Activated CD8-positive, alpha-beta T cell treated with anti-CD3 and anti-CD28 coated beads, Interleukin-2, amount 10 ng/mL, durations not matched to agents 7 days and 5 days (primary cell): ENCODE results near the gene CSRP3. TPM values are rescaled to one million over a fixed set of nuclear protein-coding genes. Genes with fewer than 3 reads are reported as not detected.
"Not testable (repeated sequence)": the region's sequence is repeated elsewhere in the genome, so short reads cannot be mapped to it uniquely, and the experiment has no call there.

Experiments
- ATAC-seq: fragments of 150-1000 bp; cut with Tn5 transposase; one replicate; pipeline ENCODE4 v1.10.0; 2021; ENCODE audit warnings: moderate library complexity
- CTCF ChIA-PET: fragments of 350-600 bp; sonication (Branson Sonifier 250); formaldehyde crosslinking; loops from one replicate; lab custom pipeline; 2021; ENCODE audit warnings: antibody characterized with exemption; lab: Charles Lee
- POLR2A ChIA-PET: fragments of 350-600 bp; sonication (Branson Sonifier 250); formaldehyde crosslinking; loops from one replicate; lab custom pipeline; 2021; ENCODE audit warnings: antibody characterized with exemption; lab: Charles Lee
- DNase-seq: peaks from one replicate; pipeline ENCODE4 v3.0.0-alpha.2; 2020
- H3K27ac Mint-ChIP-seq: one replicate; pipeline ENCODE4 v1.8.0; 2021; ENCODE audit warnings: mild to moderate bottlenecking, mixed read lengths
- H3K27me3 Mint-ChIP-seq: one replicate; pipeline ENCODE4 v1.8.0; 2021; ENCODE audit warnings: low read depth, mixed read lengths
- H3K36me3 Mint-ChIP-seq: one replicate; pipeline ENCODE4 v1.8.0; 2021; ENCODE audit warnings: low read depth, mixed read lengths
- H3K4me1 Mint-ChIP-seq: one replicate; pipeline ENCODE4 v1.8.0; 2021; ENCODE audit warnings: low read depth, mixed read lengths
- H3K4me3 Mint-ChIP-seq: one replicate; pipeline ENCODE4 v1.8.0; 2021; ENCODE audit warnings: mild to moderate bottlenecking, mixed read lengths
- H3K9me3 Mint-ChIP-seq: one replicate; pipeline ENCODE4 v1.8.0; 2022; ENCODE audit warnings: mixed read lengths; ENCODE audit not compliant: insufficient read depth
- total RNA-seq, 2 experiments: library from RNA; stranded (reverse); gene quantifications; one replicate each; pipeline ENCODE4 v1.2.3, GENCODE V29; 2021

Gene CSRP3
- total RNA-seq, 2 experiments from 2014 or later = not detected

DNA sequence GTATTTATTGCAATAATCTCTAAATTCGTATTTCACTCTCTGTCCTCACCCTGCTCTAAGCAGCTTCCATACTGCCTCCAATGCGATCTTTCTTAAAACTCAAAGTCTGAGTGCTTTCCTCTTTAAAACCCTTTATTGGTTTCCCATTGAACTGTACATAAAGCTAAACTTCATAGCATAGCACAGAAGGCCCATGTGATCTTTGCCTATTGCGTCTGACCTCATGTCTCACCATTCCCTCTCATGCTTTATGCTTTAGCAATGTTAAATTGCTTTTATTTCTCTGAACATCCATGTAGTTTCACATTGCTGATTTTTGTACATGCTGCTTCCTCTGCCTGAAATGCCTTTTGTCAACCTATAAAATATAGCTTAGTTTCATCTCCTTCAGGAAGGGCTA is 56.5 kb downstream of the CSRP3 start:
- Mint-ChIP-seq H3K27ac (no peak overlapping the region), H3K4me1 (no peaks in the 10 kb centered on the region), H3K36me3 (peaks cover 27% of the 10 kb centered on the region), H3K27me3 (no peaks in the 10 kb centered on the region), H3K4me3 (no peak overlapping the region), H3K9me3 (no peaks in the 10 kb centered on the region)
- POLR2A ChIA-PET = no interaction called here
- ATAC-seq (no peak), DNase-seq (no peak)
- CTCF ChIA-PET = interaction anchor here (1.1 kb wide), 1 partner anchor 29 kb away, joined by 3 read pairs; no protein-coding TSS in a partner anchor

DNA sequence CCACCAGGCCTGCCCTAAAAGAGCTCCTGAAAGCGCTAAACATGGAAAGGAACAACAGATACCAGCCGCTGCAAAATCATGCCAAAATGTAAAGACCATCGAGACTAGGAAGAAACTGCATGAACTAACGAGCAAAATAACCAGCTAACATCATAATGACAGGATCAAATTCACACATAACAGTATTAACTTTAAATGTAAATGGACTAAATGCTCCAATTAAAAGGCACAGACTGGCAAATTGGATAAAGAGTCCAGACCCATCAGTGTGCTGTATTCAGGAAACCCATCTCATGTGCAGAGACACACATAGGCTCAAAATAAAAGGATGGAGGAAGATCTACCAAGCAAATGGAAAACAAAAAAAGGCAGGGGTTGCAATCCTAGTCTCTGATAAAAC is 64.9 kb downstream of the CSRP3 start:
- ATAC-seq, H3K27me3 Mint-ChIP-seq, POLR2A ChIA-PET, H3K4me3 Mint-ChIP-seq, DNase-seq, H3K9me3 Mint-ChIP-seq, H3K27ac Mint-ChIP-seq, H3K4me1 Mint-ChIP-seq, CTCF ChIA-PET: not testable (repeated sequence)
- H3K36me3 Mint-ChIP-seq = peaks cover 27% of the 10 kb centered on the region

DNA sequence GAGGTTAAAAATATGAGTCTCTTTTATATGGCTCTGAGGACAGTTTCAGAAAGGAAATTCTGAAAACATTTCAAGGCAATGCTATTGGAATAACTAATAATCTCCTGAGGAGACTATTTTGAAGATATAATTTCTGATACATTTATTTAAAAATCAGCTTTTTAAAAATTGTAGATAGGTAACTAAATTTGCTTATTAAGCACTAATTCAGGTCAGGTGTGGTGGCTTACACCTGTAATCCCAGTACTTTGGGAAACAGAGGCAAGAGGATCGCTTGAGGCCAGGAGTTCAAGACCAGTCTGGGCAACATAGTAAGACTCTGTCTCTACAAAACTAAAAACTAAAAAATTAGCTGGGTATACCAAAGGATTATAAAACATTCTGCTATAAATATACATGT is 67.8 kb downstream of the CSRP3 start:
- peaks cover 6% of the 10 kb centered on the region for H3K9me3 Mint-ChIP-seq
- ATAC-seq (no peak), DNase-seq (no peak)
- CTCF ChIA-PET = no interaction called here
- H3K36me3 Mint-ChIP-seq = peaks cover 46% of the 10 kb centered on the region
- no peak overlapping the region for H3K27ac Mint-ChIP-seq
- POLR2A ChIA-PET = no interaction called here
- no peaks in the 10 kb centered on the region for H3K4me1 Mint-ChIP-seq
- no peak overlapping the region for H3K4me3 Mint-ChIP-seq
- no peaks in the 10 kb centered on the region for H3K27me3 Mint-ChIP-seq

Other genes starting within 250 kb of the CSRP3 start
- not detected for gene MRGPRX2, start 141.3 kb downstream of the CSRP3 start, total RNA-seq
- gene ZDHHC13, start 84.8 kb downstream of the CSRP3 start, total RNA-seq = 10 to 100 TPM; 23.9 to 25.7 TPM
- gene E2F8, start 39.0 kb upstream of the CSRP3 start, total RNA-seq = 10 to 100 TPM; 44.4 to 46.5 TPM